Measurements from ENCODE around the gene XPNPEP1. TPM values are rescaled to one million over a fixed set of nuclear protein-coding genes. Genes with fewer than 3 reads are reported as not detected.

Gene XPNPEP1
- total and polyA plus RNA-seq, 2 of the 4 experiments (the other 2 are of a cell fraction): 164 to 311 TPM

GRCh38 chr10:109972372-109973001, 49.2 kb upstream of the XPNPEP1 start:
- no peak overlapping the region for H3K14ac ChIP-seq (replicated peaks; ENCODE audit: low read depth, low read length)
- H3K4ac ChIP-seq (ENCODE audit: low read depth, low read length): no peak overlapping the region
- H2BK5ac ChIP-seq (ENCODE audit: low read depth, low read length, poor library complexity, severe bottlenecking): no peak overlapping the region
- H2AK9ac ChIP-seq (replicated peaks; ENCODE audit: low read depth, low read length, poor library complexity): no peak overlapping the region
- no peak for ATAC-seq (ENCODE audit: low read depth)
- H2AK5ac ChIP-seq (ENCODE audit: low read depth, low read length): no peak overlapping the region
- peaks cover 12% of the 10 kb centered on the region for H3K4me1 ChIP-seq (ENCODE audit: control insufficient read depth, insufficient read depth, low read length)
- H3K56ac ChIP-seq (ENCODE audit: extremely low read depth, insufficient read depth, low read length): no peak overlapping the region
- no peak overlapping the region for H3K9ac ChIP-seq (ENCODE audit: low read depth, low read length)
- no peak overlapping the region for H3K4me3 ChIP-seq (ENCODE audit: insufficient read depth, low read depth, low read length)
- no peak overlapping the region for H3K18ac ChIP-seq (ENCODE audit: low read depth, low read length)
- DNase-seq: no peak
- H3K23ac ChIP-seq (ENCODE audit: low read depth, low read length): no peak overlapping the region
- CTCF ChIA-PET: interaction anchor here (0.6 kb wide), 2 partner anchors 42 to 91 kb away, joined by 3 read pairs; no protein-coding TSS in a partner anchor
- in situ Hi-C loops (cut with MboI; ENCODE audit: low sequenced_read_pairs) (no loop called here), intact Hi-C loops (cut with micrococcal nuclease) (no loop called here), dilution Hi-C loops (cut with HindIII; ENCODE audit: low sequenced_read_pairs, unreplicated experiment) (no loop called here)
- H4K8ac ChIP-seq (ENCODE audit: low read depth in 2 of 2, low read length in 2 of 2): no peak overlapping the region
- POLR2A ChIA-PET (ENCODE audit: unreplicated experiment): no interaction called here
- BruUV-seq (replicated peaks): no TSS peak
- H2BK120ac ChIP-seq (ENCODE audit: low read depth, low read length): no peak overlapping the region
- no peaks in the 10 kb centered on the region for H3K9me3 ChIP-seq (ENCODE audit: control insufficient read depth, insufficient read depth, low read length)
- H3K4me2 ChIP-seq (ENCODE audit: low read depth, low read length): no peak overlapping the region
- no CpG with 5 or more reads among the region's 2 CpGs for WGBS, 2 experiments (ENCODE audit: extremely low coverage in 2 of 2, insufficient read length in 1 of 2)
- no peak overlapping the region for H3K27ac ChIP-seq (ENCODE audit: insufficient read depth, low read length)
- H2BK15ac ChIP-seq (ENCODE audit: low read depth, low read length): 0 out of 3 replicates have a peak overlapping the region, but pooled peaks have one; percentile 27
- peaks cover 0 to 2% of the 10 kb centered on the region in 2 experiments; a peak in 1 of 4 replicates for H3K79me1 ChIP-seq (ENCODE audit: low read depth in 1 of 2, low read length in 2 of 2)
- TF ChIP-seq FOS (IDR thresholded peaks at IDR 0.05; ENCODE audit: low read depth, low read length): no peak
- TF ChIP-seq ELK1 (IDR thresholded peaks at IDR 0.05; ENCODE audit: borderline replicate concordance, low read depth, low read length): no peak
- TF ChIP-seq RFX5 (IDR thresholded peaks at IDR 0.05; ENCODE audit: low read depth, low read length): no peak
- no peak for TF ChIP-seq CHD1 (IDR thresholded peaks at IDR 0.05; ENCODE audit: low read depth, low read length)
- TF ChIP-seq BHLHE40 (IDR thresholded peaks at IDR 0.05; ENCODE audit: low read depth, low read length): no peak
- no peak for TF ChIP-seq RAD21 (IDR thresholded peaks at IDR 0.05; ENCODE audit: low read length)
- no peak for TF ChIP-seq MAFK (IDR thresholded peaks at IDR 0.05; ENCODE audit: low read depth, low read length)
- no peak for TF ChIP-seq USF2 (IDR thresholded peaks at IDR 0.05; ENCODE audit: low read depth, low read length)
- no peak for TF ChIP-seq POLR2A (IDR thresholded peaks at IDR 0.05; ENCODE audit: low read depth, low read length)
- TF ChIP-seq MAZ (IDR thresholded peaks at IDR 0.05; ENCODE audit: borderline replicate concordance, low read depth, low read length): no peak
- TF ChIP-seq CTCF (conservative IDR thresholded peaks at IDR 0.05; ENCODE audit: low read depth, low read length): no peak
- no peak for TF ChIP-seq SMC3 (IDR thresholded peaks at IDR 0.05; ENCODE audit: low read depth, low read length)
- no peak for TF ChIP-seq RCOR1 (IDR thresholded peaks at IDR 0.05; ENCODE audit: insufficient replicate concordance, low read length)
- TF ChIP-seq NFE2L2 (IDR thresholded peaks at IDR 0.05; ENCODE audit: low read depth, low read length): no peak
- TF ChIP-seq CEBPB (IDR thresholded peaks at IDR 0.05; ENCODE audit: low read depth, low read length): no peak
- no peak for TF ChIP-seq MXI1 (IDR thresholded peaks at IDR 0.05; ENCODE audit: borderline replicate concordance, low read depth, low read length)
- 0 out of 2 replicates have a peak, but pooled peaks cover 9% of the 10 kb centered on the region for H3K9me1 ChIP-seq (ENCODE audit: insufficient read depth, low read length)
- H2AFZ ChIP-seq (replicated peaks; ENCODE audit: low read length, poor library complexity): no peak overlapping the region
- H4K20me1 ChIP-seq (ENCODE audit: insufficient read depth, low read length): no peaks in the 10 kb centered on the region
- no peaks in the 10 kb centered on the region for H3K27me3 ChIP-seq (ENCODE audit: control insufficient read depth, insufficient read depth, low read length)
- no peak overlapping the region for H4K5ac ChIP-seq (ENCODE audit: low read depth, low read length)
- no peak overlapping the region for H2BK20ac ChIP-seq (ENCODE audit: low read depth, low read length)
- no peaks in the 10 kb centered on the region for H3K36me3 ChIP-seq (ENCODE audit: control insufficient read depth, insufficient read depth, low read length)
- H4K91ac ChIP-seq (ENCODE audit: insufficient read depth, low read depth, low read length): no peak overlapping the region

Data from IMR-90 (cell line).